RWPE2 (cell line): ENCODE results near the gene GRIK3.

Experiments
- ATAC-seq: fragments of 200-7000 bp; cut with Tn5 transposase; 3 replicates; pipeline ENCODE4 v1.9.1; 2021; ENCODE audit warnings: low read depth
- DNase-seq: peaks from one replicate; pipeline ENCODE4 v3.0.0-alpha.2; 2020; ENCODE audit warnings: low spot score
- H3K27ac ChIP-seq: fragments of 450-650 bp; 2 replicates; pipeline ENCODE4 v1.5.1; 2017; ENCODE audit warnings: mild to moderate bottlenecking; ENCODE audit not compliant: poor library complexity, severe bottlenecking
- H3K27me3 ChIP-seq: fragments of 250-450 bp; sonication (Bioruptor Pico); 2 replicates; pipeline ENCODE4 v1.5.1; 2021; ENCODE audit warnings: mild to moderate bottlenecking, moderate library complexity; ENCODE audit not compliant: insufficient read depth, poor library complexity, severe bottlenecking
- H3K36me3 ChIP-seq: fragments of 250-450 bp; sonication (Bioruptor Pico); 2 replicates; pipeline ENCODE4 v1.5.1; 2020; ENCODE audit warnings: low read depth, mild to moderate bottlenecking, moderate library complexity
- H3K4me1 ChIP-seq: fragments of 250-450 bp; sonication (Bioruptor Pico); 2 replicates; pipeline ENCODE4 v1.5.1; 2021; ENCODE audit warnings: mild to moderate bottlenecking, moderate library complexity; ENCODE audit not compliant: insufficient read depth, poor library complexity, severe bottlenecking
- H3K4me3 ChIP-seq: fragments of 250-450 bp; sonication (Bioruptor Pico); 2 replicates; pipeline ENCODE4 v1.5.1; 2021; ENCODE audit warnings: mild to moderate bottlenecking, moderate library complexity; ENCODE audit not compliant: severe bottlenecking
- H3K9me3 ChIP-seq: fragments of 250-450 bp; sonication (Bioruptor Pico); 2 replicates; pipeline ENCODE4 v1.5.1; 2021; ENCODE audit warnings: mild to moderate bottlenecking, moderate library complexity; ENCODE audit not compliant: severe bottlenecking
- CTCF ChIP-seq: fragments of 450-650 bp; IDR thresholded peaks from one replicate; pipeline ENCODE4 v1.5.1; 2017; ENCODE audit warnings: mild to moderate bottlenecking, moderate library complexity; ENCODE audit not compliant: poor library complexity, severe bottlenecking

Gene GRIK3

GRCh38 chr1:36839485-36839884, 194.8 kb downstream of the GRIK3 start:
- ATAC-seq (no peak), DNase-seq (no peak)
- Histone ChIP-seq H3K4me1 (no peaks in the 10 kb centered on the region), H3K27ac (no peak overlapping the region), H3K9me3 (no peaks in the 10 kb centered on the region), H3K27me3 (peaks cover 4% of the 10 kb centered on the region), H3K4me3 (no peak overlapping the region), H3K36me3 (no peaks in the 10 kb centered on the region)
- TF ChIP-seq CTCF = no peak

GRCh38 chr1:36838888-36839287, 195.4 kb downstream of the GRIK3 start:
- peaks cover 4% of the 10 kb centered on the region for H3K27me3 ChIP-seq

GRCh38 chr1:36836916-36837315, 197.4 kb downstream of the GRIK3 start:
- Histone ChIP-seq H3K4me1 (no peaks in the 10 kb centered on the region), H3K36me3 (no peaks in the 10 kb centered on the region), H3K27ac (no peak overlapping the region), H3K27me3 (peaks cover 4% of the 10 kb centered on the region), H3K4me3 (no peak overlapping the region), H3K9me3 (no peaks in the 10 kb centered on the region)
- TF ChIP-seq CTCF = no peak
- no peak for DNase-seq
- no peak for ATAC-seq

More at GRCh38 chr1:36838888-36839287, 195.4 kb downstream of the GRIK3 start:
- Histone ChIP-seq H3K27ac (no peak overlapping the region), H3K36me3 (no peaks in the 10 kb centered on the region), H3K4me3 (no peak overlapping the region), H3K9me3 (no peaks in the 10 kb centered on the region), H3K4me1 (no peaks in the 10 kb centered on the region)
- TF ChIP-seq CTCF = no peak
- no peak for ATAC-seq
- no peak for DNase-seq

GRCh38 chr1:36836196-36836883, 198.0 kb downstream of the GRIK3 start:
- no peaks in the 10 kb centered on the region for H3K9me3 ChIP-seq
- TF ChIP-seq CTCF = no peak
- no peak for DNase-seq
- H3K27me3 ChIP-seq = no peaks in the 10 kb centered on the region
- H3K27ac ChIP-seq = no peak overlapping the region
- no peak for ATAC-seq
- no peaks in the 10 kb centered on the region for H3K36me3 ChIP-seq
- H3K4me3 ChIP-seq = no peak overlapping the region
- H3K4me1 ChIP-seq = no peaks in the 10 kb centered on the region

GRCh38 chr1:36835696-36836095, 198.6 kb downstream of the GRIK3 start:
- Histone ChIP-seq H3K36me3 (no peaks in the 10 kb centered on the region), H3K27me3 (no peaks in the 10 kb centered on the region), H3K4me1 (no peaks in the 10 kb centered on the region), H3K27ac (no peak overlapping the region), H3K4me3 (no peak overlapping the region), H3K9me3 (no peaks in the 10 kb centered on the region)
- ATAC-seq (no peak), DNase-seq (no peak)
- TF ChIP-seq CTCF = no peak
